HG02642 (cell line): ENCODE measurements around the gene CRHR2.

Experiments used
- ATAC-seq: cut with Tn5 transposase; IDR thresholded peaks from one replicate; pipeline ENCODE4 v1.9.1; 2021; ENCODE audit warnings: mild to moderate bottlenecking; ENCODE audit not compliant: unreplicated experiment, poor library complexity

Gene CRHR2

DNA sequence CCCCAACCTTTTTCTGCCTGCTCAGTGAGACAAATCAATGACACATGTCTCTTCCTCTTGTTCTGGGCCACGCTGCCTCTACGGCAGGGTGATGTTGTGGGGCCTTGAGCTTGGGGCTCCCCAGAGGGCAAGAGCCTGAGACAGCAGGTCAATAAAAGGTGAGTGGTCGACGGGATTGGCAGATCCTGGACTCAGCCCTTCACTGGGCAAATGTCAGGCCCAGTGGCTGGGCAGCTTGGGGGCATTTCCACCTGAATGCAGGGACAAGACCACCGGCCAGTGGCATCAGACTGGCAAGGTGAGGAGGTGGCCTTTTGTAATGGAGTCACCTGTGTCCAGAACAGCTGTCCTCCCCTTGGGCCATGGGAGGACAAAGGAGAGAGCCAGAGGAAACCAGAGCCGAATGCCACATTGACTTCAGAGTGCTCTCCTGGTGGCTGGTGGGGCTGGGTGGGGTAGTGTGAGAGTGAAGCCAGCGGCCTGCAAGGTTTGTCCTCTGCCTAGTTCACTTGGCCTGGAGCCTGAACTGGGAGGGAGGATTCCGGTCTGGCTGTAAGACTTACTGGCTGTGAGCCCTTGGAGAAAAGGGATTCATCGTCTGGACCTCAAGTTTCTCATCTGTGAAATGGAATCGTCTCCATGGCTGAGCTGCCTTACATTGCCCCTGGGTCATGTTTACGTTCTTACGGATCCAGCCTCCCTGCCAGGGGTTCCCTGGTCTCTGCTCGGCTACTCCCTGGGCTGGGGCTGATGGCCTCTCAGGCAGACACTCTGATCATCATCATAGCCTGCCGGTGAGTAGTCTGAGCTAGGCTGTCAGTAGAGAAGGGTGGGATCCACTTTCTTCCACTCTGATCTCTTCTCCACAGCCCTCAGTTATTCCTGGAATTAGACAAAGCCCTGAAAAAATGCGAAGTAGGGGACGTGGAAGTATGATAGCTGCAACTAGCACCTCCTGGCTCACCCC, 25.4 kb upstream of the CRHR2 start:
- ATAC-seq = no peak

GRCh38 chr7:30706908-30707307, 24.7 kb upstream of the CRHR2 start:
- no peak for ATAC-seq

- no peak for ATAC-seq
These were observed 24.1 kb upstream of the CRHR2 start for GRCh38 chr7:30706316-30706715.

GRCh38 chr7:30705596-30705995, 23.3 kb upstream of the CRHR2 start:
- no peak for ATAC-seq

DNA sequence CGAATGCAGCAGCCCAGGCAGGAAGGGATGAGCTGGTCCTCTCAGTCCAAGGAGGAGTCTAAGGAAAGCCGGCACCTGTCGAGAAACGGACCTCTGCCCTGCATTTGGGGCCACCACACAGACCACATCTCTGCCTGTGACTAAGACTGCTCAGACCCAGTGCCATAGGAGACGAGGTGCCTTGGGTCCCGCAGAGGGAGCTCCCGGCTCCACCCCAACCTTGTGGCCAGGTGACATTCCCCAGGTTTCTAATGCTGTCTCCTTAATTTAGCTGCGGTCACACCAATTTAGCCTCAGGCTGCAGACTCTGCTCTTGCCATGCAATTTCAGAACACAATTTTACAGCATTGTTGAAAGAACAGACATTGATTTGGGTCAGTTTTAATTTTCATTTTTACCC, 22.8 kb upstream of the CRHR2 start:
- ATAC-seq = no peak

DNA sequence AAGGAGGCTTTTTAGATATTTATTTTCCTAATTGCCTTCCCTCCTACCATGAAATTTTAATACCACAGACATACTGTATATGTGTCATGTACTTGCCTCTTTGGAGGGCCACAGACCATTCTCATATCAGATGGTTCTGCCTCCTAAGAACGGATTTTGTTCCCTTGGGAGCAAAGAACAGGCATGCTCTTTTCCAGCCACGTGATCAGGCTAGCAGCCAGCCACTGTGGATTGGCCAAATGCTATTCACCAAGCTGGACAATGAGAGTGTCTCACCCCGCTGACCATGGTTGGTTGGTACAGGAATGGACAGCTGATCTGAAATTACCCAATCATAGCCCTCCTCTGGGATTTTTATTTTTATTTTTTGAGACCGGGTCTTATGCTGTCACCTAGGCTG, 21.5 kb upstream of the CRHR2 start:
- no peak for ATAC-seq

- no peak for ATAC-seq
These were observed 19.9 kb upstream of the CRHR2 start for GRCh38 chr7:30702200-30702599.

DNA sequence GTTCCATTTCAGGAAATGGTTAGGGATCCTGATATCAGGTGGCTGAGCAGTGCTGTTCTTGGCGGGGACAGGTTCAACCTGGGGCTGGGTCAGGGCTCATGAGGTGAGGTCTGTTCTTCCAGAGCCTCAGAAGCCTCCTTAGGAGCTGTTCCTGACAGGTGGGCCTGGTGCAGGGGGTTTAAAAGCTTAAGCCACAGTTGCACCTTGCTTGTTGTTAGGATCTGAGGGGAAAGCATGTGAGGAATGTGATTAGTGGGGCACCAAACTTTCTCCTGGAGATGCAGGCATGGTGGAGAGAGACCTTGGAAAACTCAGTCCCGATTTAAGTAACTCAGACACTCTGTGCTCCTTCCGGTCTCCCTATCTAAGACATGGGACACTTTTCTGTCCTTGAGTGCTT, 18.7 kb upstream of the CRHR2 start:
- ATAC-seq = no peak

GRCh38 chr7:30699706-30700495, 17.6 kb upstream of the CRHR2 start:
- no peak for ATAC-seq

GRCh38 chr7:30698481-30698880, 16.2 kb upstream of the CRHR2 start:
- ATAC-seq = no peak

DNA sequence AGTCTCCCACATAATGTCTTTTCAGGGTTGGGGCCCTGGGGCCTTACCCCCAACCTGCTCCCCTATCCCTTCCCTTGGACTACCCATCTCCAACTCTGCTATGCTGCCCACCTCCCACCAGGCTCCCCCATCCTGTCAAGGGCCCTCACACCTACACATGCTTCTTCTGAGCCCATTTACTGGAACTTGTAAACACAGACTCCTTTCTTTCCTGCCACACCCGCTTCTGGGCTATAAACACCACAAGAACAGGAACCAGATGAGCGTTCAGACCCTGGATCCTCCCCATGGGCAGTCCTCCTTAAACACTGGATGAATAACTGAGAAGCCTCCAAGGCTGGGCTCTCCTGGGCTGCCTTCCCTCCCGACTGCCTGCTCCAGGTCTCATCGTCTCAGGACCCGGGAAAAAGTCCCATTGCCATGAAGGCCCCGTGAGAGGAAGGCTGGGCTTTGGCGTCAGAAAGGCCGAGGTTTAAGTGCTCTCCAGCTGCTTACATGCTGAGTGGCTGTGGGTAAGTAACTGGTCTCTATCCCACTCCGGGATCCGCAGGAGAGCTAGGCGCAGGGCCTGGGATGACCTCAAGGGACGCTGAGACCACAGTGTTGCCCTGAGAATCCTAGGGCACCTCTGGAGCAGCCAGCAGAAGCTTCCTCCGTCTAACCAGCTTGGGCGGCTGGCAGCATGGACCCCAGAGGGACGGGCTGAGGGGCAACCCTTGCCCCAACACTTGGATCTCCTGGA, 15.6 kb upstream of the CRHR2 start:
- ATAC-seq = no peak

DNA sequence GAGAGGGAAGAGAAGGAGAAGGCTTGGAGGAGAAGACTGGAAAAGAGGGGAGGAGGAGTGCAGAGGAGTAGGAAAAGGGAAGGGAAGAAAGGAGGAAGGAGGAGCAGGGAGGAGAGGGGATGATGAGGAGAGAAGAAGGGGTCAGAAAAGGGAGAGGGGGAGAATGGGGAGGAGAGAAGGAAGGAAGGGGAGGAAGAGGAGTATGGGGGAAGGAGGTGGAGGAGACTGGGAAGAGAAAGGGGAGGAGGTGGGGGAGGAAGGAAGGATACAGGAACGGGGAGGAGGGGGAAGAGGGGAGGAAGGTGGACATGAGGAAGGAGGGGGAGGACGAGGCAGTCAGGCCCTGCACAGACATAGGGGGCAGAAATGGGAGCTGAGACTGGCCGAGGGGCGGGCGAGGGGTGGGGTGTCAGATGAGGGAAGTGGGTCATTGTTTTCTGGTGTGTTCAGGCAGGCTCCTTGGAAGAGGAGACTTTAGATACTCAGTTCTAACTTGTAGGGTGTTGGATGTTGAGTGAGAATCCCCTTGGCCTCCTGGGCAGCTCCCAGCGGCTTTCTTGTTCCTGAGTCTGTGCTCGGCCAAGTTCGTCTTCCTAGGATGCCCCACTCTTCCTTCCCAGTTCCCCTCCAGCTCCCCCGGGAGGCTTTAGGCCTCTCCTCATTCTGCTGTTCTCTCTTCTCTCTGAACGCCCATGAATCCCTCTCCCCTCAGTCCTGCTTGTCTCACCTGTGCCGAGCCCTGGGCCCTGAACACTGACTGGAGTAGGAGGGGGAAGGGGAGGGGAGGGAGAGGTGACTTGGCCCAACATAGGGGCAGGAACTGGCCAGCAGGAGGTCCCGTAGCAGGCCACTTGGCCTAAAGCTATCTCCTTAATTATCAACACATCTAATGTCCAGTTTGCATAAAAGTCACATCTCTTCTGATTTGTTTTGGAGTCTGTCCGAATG, 12.8 kb upstream of the CRHR2 start:
- no peak for ATAC-seq

- ATAC-seq = no peak
These were observed 12.0 kb upstream of the CRHR2 start for GRCh38 chr7:30694218-30694745.

DNA sequence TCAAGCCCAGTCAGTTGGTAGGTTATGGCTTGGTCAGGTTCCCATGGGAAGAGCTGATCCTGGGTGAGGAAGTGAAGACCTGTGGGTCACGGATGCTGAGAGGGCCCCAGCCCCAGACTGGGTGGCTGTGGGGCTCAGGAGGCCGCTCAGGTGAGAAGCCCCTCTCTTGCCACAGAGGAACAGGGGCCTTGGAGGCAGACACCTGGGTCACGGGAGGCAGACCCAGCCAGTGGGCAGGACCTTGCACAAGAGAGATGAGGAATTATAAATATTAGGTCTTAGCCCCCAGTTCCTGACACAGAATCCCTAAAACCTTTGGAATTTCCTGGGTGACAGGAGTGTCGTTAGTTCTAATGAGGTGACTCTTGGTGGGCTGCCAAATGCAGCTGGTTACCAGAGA, 10.6 kb upstream of the CRHR2 start:
- no peak for ATAC-seq

DNA sequence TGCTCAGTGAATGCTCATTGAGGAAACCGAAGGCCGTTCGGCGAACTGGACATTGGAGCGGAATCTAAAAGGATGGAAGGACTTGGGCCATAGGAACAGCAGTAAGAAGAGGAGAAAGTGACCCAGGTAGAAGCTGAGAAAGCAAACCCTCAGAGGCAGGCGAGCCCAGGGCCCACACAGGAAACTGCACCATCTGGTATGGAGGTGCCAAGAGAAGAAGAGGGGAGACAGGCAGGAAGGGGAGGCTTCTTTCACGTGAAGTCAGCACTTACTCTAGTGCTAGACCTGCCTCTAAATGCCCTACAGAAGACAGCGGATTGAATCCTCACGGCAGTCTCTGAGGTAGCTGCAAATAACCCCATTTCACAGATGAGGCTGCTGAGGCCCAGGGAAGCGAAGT, 10.2 kb upstream of the CRHR2 start:
- ATAC-seq = no peak

GRCh38 chr7:30690011-30690410, 7.8 kb upstream of the CRHR2 start:
- ATAC-seq = no peak

- no peak for ATAC-seq
These were observed 6.5 kb upstream of the CRHR2 start for GRCh38 chr7:30688718-30689221.

- no peak for ATAC-seq
These were observed 5.3 kb upstream of the CRHR2 start for GRCh38 chr7:30687604-30688003.

GRCh38 chr7:30684351-30684750, 2.1 kb upstream of the CRHR2 start:
- no peak for ATAC-seq
